ENCODE results near the gene HOXD3. TPM values are rescaled to one million over a fixed set of nuclear protein-coding genes. Genes with fewer than 3 reads are reported as not detected.

Gene HOXD3
- total and polyA plus RNA-seq, 10 donors = 1.2 to 15.3 (median 7.7) TPM

DNA sequence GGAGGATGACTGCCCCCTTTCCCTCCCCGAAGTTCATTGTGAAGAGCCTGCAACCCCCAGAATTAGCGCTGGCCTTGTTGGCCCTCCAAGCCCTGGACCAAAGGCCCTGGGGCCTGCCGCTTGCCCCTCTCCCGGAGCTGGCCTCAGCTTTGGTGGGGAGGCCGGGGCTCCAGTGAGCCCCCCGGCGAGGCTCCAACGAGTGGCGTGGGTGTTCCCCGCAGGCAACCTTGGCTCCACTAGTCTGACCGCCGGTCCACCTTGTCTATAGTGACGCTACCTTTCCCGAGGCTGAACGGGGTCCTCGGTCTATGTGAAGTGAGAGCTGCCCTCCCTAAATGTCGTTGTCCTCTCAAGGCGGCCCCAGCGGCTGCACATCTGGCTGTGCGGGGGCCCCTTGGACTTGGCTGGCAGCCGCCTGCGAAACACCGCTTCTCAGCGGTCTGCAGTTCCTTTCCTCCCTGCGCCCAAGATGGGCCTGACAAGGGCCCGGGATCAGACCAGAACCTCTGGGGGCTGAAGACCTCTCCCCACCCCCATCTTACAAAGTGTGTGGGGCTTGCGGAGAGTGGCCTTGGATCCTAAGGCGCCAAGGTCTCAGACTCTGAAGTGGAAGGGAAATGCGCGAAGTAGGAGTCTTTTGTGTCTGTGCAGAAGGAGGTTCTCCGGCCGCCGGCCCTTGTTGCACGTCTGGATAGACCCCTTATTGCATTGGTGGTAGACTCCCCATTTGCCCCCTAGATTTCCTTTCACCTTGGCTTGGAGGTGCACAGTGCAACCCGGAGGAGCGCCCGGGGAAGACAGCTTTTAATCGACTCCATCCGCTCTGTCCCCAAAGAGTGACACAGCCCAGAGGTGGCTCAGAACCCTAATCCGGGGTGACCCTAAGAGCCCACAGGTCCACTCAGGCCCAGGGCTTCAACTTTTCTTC is 44.5 kb upstream of the HOXD3 start:
- 9 to 28% (median 11%) methylated on average over 19 to 40 of the region's 40 CpGs for WGBS, 5 donors
- no peak overlapping the region for H3K4me3 ChIP-seq
- no peak overlapping the region for H3K27ac ChIP-seq
- H3K27me3 ChIP-seq (replicated peaks in 1 of 7) = peaks cover 26 to 100% (median 100%) of the 10 kb centered on the region in 7 donors
- DNase-seq = no peak
- H3K9me3 ChIP-seq = peaks cover 0 to 11% (median 0%) of the 10 kb centered on the region in 8 donors
- TF ChIP-seq POLR2A (IDR thresholded peaks at IDR 0.05) (no peak), POLR2AphosphoS5 (IDR thresholded peaks at IDR 0.05) (no peak)
- TF ChIP-seq, protein P1, sequence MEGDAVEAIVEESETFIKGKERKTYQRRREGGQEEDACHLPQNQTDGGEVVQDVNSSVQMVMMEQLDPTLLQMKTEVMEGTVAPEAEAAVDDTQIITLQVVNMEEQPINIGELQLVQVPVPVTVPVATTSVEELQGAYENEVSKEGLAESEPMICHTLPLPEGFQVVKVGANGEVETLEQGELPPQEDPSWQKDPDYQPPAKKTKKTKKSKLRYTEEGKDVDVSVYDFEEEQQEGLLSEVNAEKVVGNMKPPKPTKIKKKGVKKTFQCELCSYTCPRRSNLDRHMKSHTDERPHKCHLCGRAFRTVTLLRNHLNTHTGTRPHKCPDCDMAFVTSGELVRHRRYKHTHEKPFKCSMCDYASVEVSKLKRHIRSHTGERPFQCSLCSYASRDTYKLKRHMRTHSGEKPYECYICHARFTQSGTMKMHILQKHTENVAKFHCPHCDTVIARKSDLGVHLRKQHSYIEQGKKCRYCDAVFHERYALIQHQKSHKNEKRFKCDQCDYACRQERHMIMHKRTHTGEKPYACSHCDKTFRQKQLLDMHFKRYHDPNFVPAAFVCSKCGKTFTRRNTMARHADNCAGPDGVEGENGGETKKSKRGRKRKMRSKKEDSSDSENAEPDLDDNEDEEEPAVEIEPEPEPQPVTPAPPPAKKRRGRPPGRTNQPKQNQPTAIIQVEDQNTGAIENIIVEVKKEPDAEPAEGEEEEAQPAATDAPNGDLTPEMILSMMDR (IDR thresholded peaks at IDR 0.05 in 8 of 11, conservative IDR thresholded peaks at IDR 0.05 in 3 of 11) = no peak
- peaks cover 0 to 37% (median 14%) of the 10 kb centered on the region in 6 donors for H3K4me1 ChIP-seq
- no peaks in the 10 kb centered on the region for H3K36me3 ChIP-seq
- intact Hi-C loops (cut with DNase I; ENCODE audit: low total_unique reads) = loop anchor here (10.0 kb wide), 1 partner anchor 702 kb away; no protein-coding TSS in a partner anchor

DNA sequence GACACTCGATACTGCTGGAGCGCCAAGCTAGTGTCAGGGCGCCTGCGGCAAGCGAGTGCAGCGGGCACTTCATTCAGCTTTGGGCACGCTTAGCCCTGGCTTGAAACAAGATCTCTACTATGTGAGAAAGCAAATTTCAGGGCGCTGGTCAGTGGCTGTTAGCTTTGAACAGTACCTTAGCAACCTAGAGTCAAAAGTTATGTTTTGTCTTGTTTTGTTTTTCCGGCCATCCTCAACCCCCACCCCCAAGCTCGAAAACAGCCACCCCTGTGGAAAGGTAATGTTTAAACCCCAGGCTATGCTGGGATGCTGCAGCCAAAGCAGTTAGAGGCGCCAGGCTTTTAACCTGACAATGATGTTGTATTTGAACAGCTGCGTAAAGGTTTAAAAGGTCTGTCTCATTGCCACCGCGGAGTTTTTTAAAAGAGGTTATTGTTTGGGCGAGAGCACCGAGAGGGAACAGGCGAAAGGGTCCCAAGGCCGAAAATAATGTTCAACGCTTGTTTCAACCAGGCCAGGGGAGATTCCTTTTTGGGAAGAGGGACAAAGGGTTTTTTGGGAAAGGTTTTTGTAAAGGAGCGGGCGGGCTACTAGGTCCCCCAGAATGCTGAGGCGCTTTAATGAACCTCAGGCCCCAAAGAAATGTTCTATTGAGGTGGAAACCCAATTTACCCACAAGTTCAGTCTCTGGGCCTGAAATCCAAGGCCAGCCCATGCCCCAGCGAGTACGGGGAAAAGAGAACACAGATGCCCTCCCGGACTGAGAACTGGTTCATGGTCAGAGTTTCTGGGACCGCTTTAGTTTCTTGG is 42.8 kb upstream of the HOXD3 start:
- intact Hi-C loops (cut with DNase I; ENCODE audit: low total_unique reads) = loop anchor here (10.0 kb wide), 1 partner anchor 700 kb away; no protein-coding TSS in a partner anchor
- Histone ChIP-seq H3K4me1 (peaks cover 0 to 29% (median 11%) of the 10 kb centered on the region in 6 donors), H3K9me3 (peaks cover 0 to 11% (median 0%) of the 10 kb centered on the region in 8 donors), H3K27me3 (replicated peaks in 1 of 7) (peaks cover 21 to 100% (median 100%) of the 10 kb centered on the region in 7 donors), H3K4me3 (no peak overlapping the region), H3K27ac (no peak overlapping the region), H3K36me3 (no peaks in the 10 kb centered on the region)
- WGBS, 5 donors = 13 to 27% (median 17%) methylated on average over 25 to 26 of the region's 26 CpGs
- TF ChIP-seq, protein P1 (IDR thresholded peaks at IDR 0.05 in 8 of 11, conservative IDR thresholded peaks at IDR 0.05 in 3 of 11) = no peak
- TF ChIP-seq POLR2A (IDR thresholded peaks at IDR 0.05) = no peak
- no peak for TF ChIP-seq POLR2AphosphoS5 (IDR thresholded peaks at IDR 0.05)
- no peak for DNase-seq

DNA sequence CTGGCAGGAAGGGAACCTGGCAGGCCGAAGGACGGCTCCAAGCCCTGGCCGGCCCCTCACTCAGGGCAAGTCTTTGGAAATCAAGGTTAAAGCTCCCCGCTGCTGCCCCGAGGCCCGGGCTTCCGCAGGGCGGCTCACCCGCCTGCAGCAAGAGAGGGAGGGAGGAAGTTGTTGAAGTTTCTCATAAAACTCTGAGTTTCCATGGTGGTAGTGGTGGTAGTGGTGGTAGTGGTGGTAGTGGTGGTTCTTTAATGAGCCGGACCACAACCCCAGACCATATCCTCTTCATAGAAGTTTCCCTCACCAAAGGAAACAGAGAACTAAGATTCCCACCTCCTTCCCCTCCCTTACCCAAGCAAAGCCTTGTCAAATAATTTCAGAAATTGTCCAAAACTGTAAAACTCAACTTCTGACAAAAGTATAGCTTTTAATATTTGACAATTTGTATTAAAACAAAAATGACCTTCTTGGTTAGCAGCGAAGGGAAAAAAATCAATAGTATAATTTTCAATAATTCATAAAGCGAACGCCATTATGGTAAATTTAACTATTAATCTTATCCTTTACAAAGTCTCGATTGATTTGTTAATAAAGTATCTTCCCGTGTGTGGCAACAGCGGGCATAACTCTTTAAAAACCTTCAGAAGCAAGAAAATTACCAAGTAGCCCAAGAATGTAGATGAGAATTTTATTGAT is 42.0 kb upstream of the HOXD3 start:
- WGBS, 5 donors = 17 to 31% (median 20%) methylated on average over 11 to 16 of the region's 16 CpGs
- TF ChIP-seq, protein P1 (IDR thresholded peaks at IDR 0.05 in 8 of 11, conservative IDR thresholded peaks at IDR 0.05 in 3 of 11) = no peak
- TF ChIP-seq POLR2A (IDR thresholded peaks at IDR 0.05) = no peak
- no peak for TF ChIP-seq POLR2AphosphoS5 (IDR thresholded peaks at IDR 0.05)
- H3K36me3 ChIP-seq = no peaks in the 10 kb centered on the region
- H3K27me3 ChIP-seq (replicated peaks in 1 of 7) = peaks cover 18 to 100% (median 100%) of the 10 kb centered on the region in 7 donors
- no peak overlapping the region for H3K4me3 ChIP-seq
- intact Hi-C loops (cut with DNase I; ENCODE audit: low total_unique reads) = loop anchor here (10.0 kb wide), 1 partner anchor 700 kb away; no protein-coding TSS in a partner anchor
- H3K9me3 ChIP-seq = peaks cover 0 to 11% (median 0%) of the 10 kb centered on the region in 8 donors
- no peak overlapping the region for H3K27ac ChIP-seq
- H3K4me1 ChIP-seq = peaks cover 0 to 28% (median 11%) of the 10 kb centered on the region in 6 donors
- DNase-seq = no peak

Measured in spleen (tissue), 11 donors.